Epithelial cell of esophagus (primary cell): ENCODE results near the gene PLCG2.

Experiments used
- DNase-seq: peaks from one replicate; pipeline ENCODE4 v3.0.0; 2010; ENCODE audit warnings: low read depth
- H3K4me3 ChIP-seq: 2 replicates; pipeline ENCODE4 v1.5.1; 2011; ENCODE audit warnings: mild to moderate bottlenecking, low read length, control low read depth
- CTCF ChIP-seq: IDR thresholded peaks from 2 replicates; pipeline ENCODE4 v1.5.1; 2011; ENCODE audit warnings: low read depth, mild to moderate bottlenecking, low read length, control low read depth, inconsistent platforms; ENCODE audit not compliant: insufficient read depth; ENCODE audit errors: missing control alignments

The PLCG2 gene

GRCh38 chr16:81808933-81809480 lies 29.9 kb downstream of the PLCG2 start:
- DNase-seq = no peak
- no peak for TF ChIP-seq CTCF
- H3K4me3 ChIP-seq = no peak overlapping the region

- no peak for TF ChIP-seq CTCF
- DNase-seq = no peak
- H3K4me3 ChIP-seq = no peak overlapping the region
Observed at GRCh38 chr16:81809567-81809966, 30.5 kb downstream of the PLCG2 start.

- H3K4me3 ChIP-seq = no peak overlapping the region
- DNase-seq = no peak
- TF ChIP-seq CTCF = no peak
Observed at GRCh38 chr16:81810361-81810760, 31.3 kb downstream of the PLCG2 start.

GRCh38 chr16:81810894-81811538 lies 31.9 kb downstream of the PLCG2 start:
- TF ChIP-seq CTCF = no peak

GRCh38 chr16:81813648-81814047 lies 34.6 kb downstream of the PLCG2 start:
- DNase-seq = no peak
- TF ChIP-seq CTCF = no peak

More at GRCh38 chr16:81810894-81811538, 31.9 kb downstream of the PLCG2 start:
- peak; percentile 7 for DNase-seq
- no peak overlapping the region for H3K4me3 ChIP-seq

GRCh38 chr16:81814751-81815428 lies 35.8 kb downstream of the PLCG2 start:
- no peak for DNase-seq
- H3K4me3 ChIP-seq = no peak overlapping the region
- TF ChIP-seq CTCF = no peak

More at GRCh38 chr16:81813648-81814047, 34.6 kb downstream of the PLCG2 start:
- no peak overlapping the region for H3K4me3 ChIP-seq
